ENCODE data around the gene MS4A10. TPM values are rescaled to one million over a fixed set of nuclear protein-coding genes. Genes with fewer than 3 reads are reported as not detected.

The MS4A10 gene
- total RNA-seq, 2 experiments from 2014 or later = not detected

DNA sequence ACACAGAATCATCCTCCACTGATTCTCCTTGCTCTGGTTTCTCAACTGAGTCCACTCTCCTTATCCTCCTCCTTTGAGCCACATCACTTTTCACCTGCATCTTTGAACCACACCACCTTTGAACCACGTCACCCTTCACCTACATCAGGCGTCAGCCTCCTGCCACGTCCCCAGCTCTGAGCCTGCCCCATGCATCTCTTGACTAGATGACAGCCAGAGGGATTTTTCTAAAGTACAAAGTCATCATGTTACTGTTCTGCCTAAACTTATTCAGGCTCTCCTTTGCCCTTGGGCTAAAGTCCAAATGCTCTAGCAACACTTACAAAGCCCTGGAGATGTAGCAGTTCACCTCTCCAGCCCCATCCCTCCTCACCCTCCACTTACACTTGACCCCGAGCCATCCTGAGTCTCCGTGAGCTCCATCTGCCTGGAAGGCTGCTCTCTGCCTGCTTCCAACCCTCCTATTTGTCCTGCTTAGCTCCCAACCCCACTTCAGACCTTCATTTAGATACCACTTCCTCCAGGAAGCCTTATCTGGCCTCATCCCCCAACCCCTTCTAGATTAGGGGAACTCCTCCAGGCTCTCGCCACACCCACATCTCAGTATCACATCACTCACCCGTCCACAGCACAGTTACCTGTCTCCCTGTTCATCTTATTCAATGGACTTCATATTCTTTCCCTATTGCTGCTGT, 3.7 kb upstream of the MS4A10 start:
- ChIA-PET POLR2A (no interaction called here), CTCF (interaction anchor here (1.0 kb wide), 1 partner anchor 604 kb away, joined by 3 read pairs; no protein-coding TSS in a partner anchor)
- intact Hi-C loops (cut with micrococcal nuclease) = no loop called here
- H3K4me3 Mint-ChIP-seq = no peak overlapping the region
- H3K4me1 Mint-ChIP-seq (ENCODE audit: low read depth) = no peaks in the 10 kb centered on the region
- no peaks in the 10 kb centered on the region for H3K36me3 Mint-ChIP-seq
- no peak overlapping the region for H3K27ac Mint-ChIP-seq
- H3K27me3 Mint-ChIP-seq = no peaks in the 10 kb centered on the region
- no peaks in the 10 kb centered on the region for H3K9me3 Mint-ChIP-seq
- DNase-seq = no peak

DNA sequence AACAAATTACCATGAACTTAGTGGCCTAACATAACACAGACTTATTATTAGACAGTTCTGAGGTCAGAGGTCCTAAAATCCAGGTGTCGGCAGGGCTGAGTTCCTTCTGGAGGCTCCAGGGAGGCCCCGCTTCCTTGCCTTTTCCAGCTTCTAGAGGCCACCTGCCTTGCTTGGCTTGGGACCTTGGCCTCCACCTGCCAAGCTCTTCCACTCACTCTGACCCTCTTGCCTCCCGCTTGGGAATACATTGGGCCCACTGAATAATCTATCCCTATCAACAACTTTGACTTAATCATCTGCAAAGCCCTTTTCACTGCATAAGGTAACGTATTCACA, 3.2 kb upstream of the MS4A10 start:
- Mint-ChIP-seq H3K4me3 (no peak overlapping the region), H3K4me1 (ENCODE audit: low read depth) (no peaks in the 10 kb centered on the region), H3K36me3 (no peaks in the 10 kb centered on the region), H3K27ac (no peak overlapping the region), H3K27me3 (no peaks in the 10 kb centered on the region), H3K9me3 (no peaks in the 10 kb centered on the region)
- no peak for DNase-seq
- CTCF ChIA-PET = interaction anchor here (1.0 kb wide), 1 partner anchor 604 kb away, joined by 3 read pairs; no protein-coding TSS in a partner anchor
- intact Hi-C loops (cut with micrococcal nuclease) = no loop called here
- POLR2A ChIA-PET = no interaction called here

DNA sequence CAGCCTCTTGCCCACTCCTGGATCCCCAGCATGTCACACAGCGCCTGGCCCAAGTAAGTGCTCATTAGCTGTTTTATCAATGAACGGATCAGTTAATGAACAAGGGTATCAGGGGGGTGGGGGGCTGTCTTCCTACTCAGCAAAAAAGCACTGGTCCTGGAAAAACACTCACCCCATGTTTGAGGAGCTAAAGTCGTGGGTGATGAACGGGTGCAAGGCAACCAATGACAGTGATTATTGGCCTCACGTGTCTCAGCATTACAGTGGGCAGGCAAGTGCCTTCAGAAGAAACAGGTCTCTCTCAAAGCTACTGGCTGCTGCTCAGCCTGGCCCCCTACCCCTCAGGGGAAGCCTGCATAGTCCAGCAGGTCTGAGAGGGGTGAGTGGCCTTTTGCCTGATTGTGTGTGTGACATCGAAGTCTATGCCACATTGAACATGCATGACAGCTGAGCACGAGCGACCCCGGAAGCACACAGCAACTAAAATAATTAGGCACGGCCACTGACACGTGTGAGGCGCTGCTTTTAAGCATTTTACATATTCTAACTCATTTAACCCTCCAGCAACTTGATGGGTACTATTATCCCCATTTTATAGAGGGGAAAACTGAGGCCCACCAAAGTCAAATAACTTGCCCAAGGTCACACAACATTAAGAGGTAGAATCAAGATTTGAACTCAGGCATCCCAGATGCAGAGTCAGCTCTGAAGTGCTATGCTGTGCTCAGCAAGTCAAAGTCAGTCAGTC, 2.6 kb upstream of the MS4A10 start:
- H3K36me3 Mint-ChIP-seq = no peaks in the 10 kb centered on the region
- H3K4me3 Mint-ChIP-seq = no peak overlapping the region
- H3K27ac Mint-ChIP-seq = no peak overlapping the region
- intact Hi-C loops (cut with micrococcal nuclease) = no loop called here
- no peaks in the 10 kb centered on the region for H3K4me1 Mint-ChIP-seq (ENCODE audit: low read depth)
- no peaks in the 10 kb centered on the region for H3K9me3 Mint-ChIP-seq
- no peak for DNase-seq
- ChIA-PET CTCF (interaction anchor here (1.0 kb wide), 1 partner anchor 603 kb away, joined by 3 read pairs; no protein-coding TSS in a partner anchor), POLR2A (no interaction called here)
- no peaks in the 10 kb centered on the region for H3K27me3 Mint-ChIP-seq

DNA sequence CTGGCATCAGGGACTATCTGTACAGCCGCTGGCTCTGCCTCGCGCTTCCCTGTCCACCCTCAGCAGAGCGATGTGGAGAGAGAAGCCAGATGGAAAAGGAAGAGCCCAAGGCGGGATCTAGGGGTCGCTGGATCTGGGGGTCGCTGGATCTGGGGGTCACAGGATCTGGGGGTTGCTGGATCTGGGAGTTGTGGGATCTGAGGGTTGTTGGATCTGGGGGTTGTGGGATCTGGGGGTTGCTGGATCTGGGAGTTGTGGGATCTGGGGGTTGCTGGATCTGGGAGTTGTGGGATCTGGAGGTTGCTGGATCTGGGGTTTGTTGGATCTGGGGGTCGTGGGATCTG, 2.0 kb upstream of the MS4A10 start:
- Mint-ChIP-seq H3K4me3 (no peak overlapping the region), H3K4me1 (ENCODE audit: low read depth) (no peaks in the 10 kb centered on the region), H3K9me3 (no peaks in the 10 kb centered on the region), H3K36me3 (no peaks in the 10 kb centered on the region), H3K27ac (no peak overlapping the region), H3K27me3 (no peaks in the 10 kb centered on the region)
- DNase-seq = no peak
- intact Hi-C loops (cut with micrococcal nuclease) = no loop called here
- ChIA-PET CTCF (interaction anchor here (1.1 kb wide), 1 partner anchor 8 kb away, joined by 3 read pairs; no protein-coding TSS in a partner anchor), POLR2A (no interaction called here)

DNA sequence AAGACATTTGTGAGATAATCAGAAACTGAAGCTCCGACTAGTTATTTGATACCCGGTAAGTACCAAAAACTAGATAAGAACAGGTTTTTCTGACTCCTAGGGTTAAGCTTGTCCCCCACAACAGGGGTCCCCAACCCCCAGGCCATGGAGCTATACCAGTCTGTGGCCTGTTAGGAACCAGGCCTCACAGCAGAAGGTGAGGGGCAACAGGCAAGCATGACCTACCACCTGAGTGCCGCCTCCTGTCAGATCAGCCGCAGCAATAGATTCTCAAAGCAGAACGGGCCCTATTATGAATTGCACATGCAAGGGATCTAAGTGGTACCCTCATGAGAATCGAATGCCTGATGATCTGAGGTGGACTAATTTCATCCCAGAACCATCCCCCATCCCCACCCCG, 1.2 kb upstream of the MS4A10 start:
- no peaks in the 10 kb centered on the region for H3K27me3 Mint-ChIP-seq
- intact Hi-C loops (cut with micrococcal nuclease) = no loop called here
- H3K36me3 Mint-ChIP-seq = no peaks in the 10 kb centered on the region
- DNase-seq = no peak
- CTCF ChIA-PET = interaction anchor here (1.1 kb wide), 1 partner anchor 8 kb away, joined by 3 read pairs; no protein-coding TSS in a partner anchor
- H3K27ac Mint-ChIP-seq = no peak overlapping the region
- POLR2A ChIA-PET = no interaction called here
- no peaks in the 10 kb centered on the region for H3K9me3 Mint-ChIP-seq
- H3K4me3 Mint-ChIP-seq = no peak overlapping the region
- no peaks in the 10 kb centered on the region for H3K4me1 Mint-ChIP-seq (ENCODE audit: low read depth)

DNA sequence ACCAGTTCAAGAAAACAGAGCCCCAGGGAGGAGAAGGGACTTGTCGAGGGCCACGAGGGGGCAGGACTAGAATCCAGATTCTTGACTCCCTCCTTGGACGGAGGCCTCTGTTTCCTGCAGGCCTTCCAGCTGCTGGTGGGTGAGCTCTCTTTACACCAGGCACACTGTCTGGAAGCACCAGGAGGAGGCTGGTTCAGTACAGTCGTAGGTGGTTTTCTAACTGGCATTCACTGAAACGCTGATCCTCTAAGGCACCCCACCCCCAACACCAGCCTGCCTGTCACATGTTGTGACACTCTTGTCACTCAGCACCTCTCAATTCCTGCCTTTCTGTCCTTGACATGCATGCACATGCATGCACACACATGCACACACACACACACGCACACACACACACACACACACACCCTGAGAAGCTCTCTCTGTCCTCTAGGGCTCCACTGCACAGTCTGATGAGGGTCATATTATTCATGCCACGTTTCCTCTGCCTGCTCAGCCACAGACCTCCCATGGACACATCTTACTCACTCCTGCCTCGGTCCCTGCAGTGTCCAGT, 751 bp downstream of the MS4A10 start:
- Mint-ChIP-seq H3K4me1 (ENCODE audit: low read depth) (no peaks in the 10 kb centered on the region), H3K27ac (no peak overlapping the region), H3K36me3 (no peaks in the 10 kb centered on the region), H3K9me3 (no peaks in the 10 kb centered on the region), H3K4me3 (no peak overlapping the region), H3K27me3 (no peaks in the 10 kb centered on the region)
- intact Hi-C loops (cut with micrococcal nuclease) = no loop called here
- ChIA-PET POLR2A (no interaction called here), CTCF (interaction anchor here (1.1 to 1.4 kb wide), 2 partner anchors 10 kb away, joined by 3 to 4 read pairs; no protein-coding TSS in a partner anchor)
- no peak for DNase-seq

DNA sequence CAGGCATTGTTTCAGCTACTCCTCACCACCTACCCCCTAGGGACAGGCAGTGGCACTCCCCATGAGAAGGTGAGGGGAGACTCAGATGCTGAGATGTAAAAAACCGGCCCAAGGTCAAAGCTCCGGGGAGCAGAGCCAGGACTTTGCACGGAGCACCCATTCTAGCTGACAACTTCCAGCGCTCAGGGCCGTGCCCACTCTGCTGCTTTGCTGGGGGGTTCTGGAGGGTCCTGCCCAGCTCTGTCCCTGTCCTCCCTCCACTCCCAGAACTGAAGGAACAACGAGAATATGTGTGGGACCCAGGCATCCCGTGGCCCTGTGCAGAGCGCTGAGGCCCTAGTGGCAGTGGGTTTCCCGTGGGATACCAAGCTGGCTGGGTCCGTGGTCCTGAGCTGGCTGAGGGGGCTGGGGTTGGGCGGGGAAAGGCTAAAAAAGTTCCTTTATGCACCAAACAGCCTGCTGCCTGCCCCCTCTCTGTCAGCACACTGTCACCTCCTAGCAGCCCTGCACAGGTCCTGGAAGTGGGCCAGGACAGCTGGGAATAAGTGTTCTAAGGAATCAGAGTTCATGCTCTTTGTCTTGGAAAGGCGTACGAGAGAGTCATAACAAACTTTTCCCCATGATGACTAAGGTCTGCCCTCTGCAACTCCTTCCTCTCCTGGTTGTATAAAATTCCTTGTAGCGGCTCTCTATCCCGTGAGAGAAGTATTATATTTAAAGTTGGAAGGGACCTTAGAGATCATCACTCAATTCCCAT, 1.9 kb downstream of the MS4A10 start:
- CTCF ChIA-PET = interaction anchor here (1.1 kb wide), 1 partner anchor 11 kb away, joined by 3 read pairs; no protein-coding TSS in a partner anchor
- no peaks in the 10 kb centered on the region for H3K36me3 Mint-ChIP-seq
- no peaks in the 10 kb centered on the region for H3K4me1 Mint-ChIP-seq (ENCODE audit: low read depth)
- H3K27ac Mint-ChIP-seq = no peak overlapping the region
- H3K4me3 Mint-ChIP-seq = no peak overlapping the region
- H3K27me3 Mint-ChIP-seq = no peaks in the 10 kb centered on the region
- intact Hi-C loops (cut with micrococcal nuclease) = no loop called here
- H3K9me3 Mint-ChIP-seq = no peaks in the 10 kb centered on the region
- POLR2A ChIA-PET = no interaction called here
- DNase-seq = no peak

DNA sequence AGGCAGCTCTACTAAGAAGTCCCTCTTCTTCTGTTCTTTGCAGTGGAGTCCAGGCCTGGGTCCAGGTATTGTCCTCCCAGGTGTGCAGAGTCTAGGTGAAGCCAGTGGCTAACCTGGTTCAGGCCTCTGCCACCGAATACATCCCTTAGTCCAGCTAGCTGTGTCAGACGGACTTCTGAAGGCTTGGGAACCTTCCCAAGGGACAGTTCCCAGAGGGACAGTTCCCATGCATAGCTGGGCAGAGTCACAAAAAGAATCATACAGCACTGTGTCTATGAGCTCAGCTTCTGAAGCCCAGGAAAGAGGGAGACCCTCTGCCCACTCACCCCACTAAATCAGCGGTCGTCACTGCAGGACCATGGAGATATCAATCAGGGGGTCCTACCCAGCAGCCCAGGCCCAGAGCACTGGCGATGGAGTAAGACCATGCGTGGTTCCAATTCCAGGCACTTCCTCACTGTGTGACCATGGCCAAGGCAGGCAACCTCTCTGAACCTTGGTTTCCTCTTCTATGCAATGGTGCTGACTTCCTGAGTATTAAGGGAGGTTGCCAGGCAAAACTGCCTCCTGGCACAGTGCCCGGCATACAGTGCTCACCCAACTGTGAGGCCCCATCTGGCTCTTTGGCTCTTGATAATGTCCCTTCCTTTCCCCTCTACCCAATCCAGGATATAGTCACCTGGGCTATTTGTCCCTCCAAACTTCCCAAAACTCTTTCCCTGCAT, 3.4 kb downstream of the MS4A10 start:
- no peak for DNase-seq
- no peaks in the 10 kb centered on the region for H3K27me3 Mint-ChIP-seq
- H3K27ac Mint-ChIP-seq = no peak overlapping the region
- ChIA-PET POLR2A (no interaction called here), CTCF (interaction anchor here (1.1 kb wide), 1 partner anchor 13 kb away, joined by 3 read pairs; no protein-coding TSS in a partner anchor)
- no peak overlapping the region for H3K4me3 Mint-ChIP-seq
- no peaks in the 10 kb centered on the region for H3K4me1 Mint-ChIP-seq (ENCODE audit: low read depth)
- H3K9me3 Mint-ChIP-seq = no peaks in the 10 kb centered on the region
- H3K36me3 Mint-ChIP-seq = no peaks in the 10 kb centered on the region
- intact Hi-C loops (cut with micrococcal nuclease) = no loop called here

DNA sequence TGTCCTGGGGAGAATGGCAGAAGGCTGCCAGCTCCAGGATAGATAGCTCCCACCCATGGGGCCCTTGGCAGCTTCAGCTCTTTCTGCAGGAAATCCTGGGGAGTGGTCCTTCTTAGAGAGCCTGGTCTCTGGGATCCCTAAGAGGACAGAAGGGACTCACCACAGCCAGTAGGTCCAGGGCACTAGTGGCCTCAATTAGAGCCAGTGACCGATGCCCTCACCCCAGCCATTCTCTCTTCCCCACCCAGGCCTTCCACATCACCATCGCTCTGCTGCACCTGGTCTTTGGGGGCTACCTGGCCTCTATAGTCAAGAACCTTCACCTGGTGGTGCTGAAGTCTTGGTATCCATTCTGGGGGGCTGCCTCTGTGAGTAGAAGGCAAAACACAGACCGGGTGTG, 5.6 kb downstream of the MS4A10 start:
- CTCF ChIA-PET = interaction anchor here (0.7 kb wide), 1 partner anchor 37 kb away, joined by 4 read pairs; no protein-coding TSS in a partner anchor
- Mint-ChIP-seq H3K27me3 (no peaks in the 10 kb centered on the region), H3K4me3 (no peak overlapping the region), H3K36me3 (no peaks in the 10 kb centered on the region), H3K9me3 (no peaks in the 10 kb centered on the region), H3K4me1 (ENCODE audit: low read depth) (no peaks in the 10 kb centered on the region), H3K27ac (no peak overlapping the region)
- no peak for DNase-seq
- intact Hi-C loops (cut with micrococcal nuclease) = no loop called here
- POLR2A ChIA-PET = no interaction called here

DNA sequence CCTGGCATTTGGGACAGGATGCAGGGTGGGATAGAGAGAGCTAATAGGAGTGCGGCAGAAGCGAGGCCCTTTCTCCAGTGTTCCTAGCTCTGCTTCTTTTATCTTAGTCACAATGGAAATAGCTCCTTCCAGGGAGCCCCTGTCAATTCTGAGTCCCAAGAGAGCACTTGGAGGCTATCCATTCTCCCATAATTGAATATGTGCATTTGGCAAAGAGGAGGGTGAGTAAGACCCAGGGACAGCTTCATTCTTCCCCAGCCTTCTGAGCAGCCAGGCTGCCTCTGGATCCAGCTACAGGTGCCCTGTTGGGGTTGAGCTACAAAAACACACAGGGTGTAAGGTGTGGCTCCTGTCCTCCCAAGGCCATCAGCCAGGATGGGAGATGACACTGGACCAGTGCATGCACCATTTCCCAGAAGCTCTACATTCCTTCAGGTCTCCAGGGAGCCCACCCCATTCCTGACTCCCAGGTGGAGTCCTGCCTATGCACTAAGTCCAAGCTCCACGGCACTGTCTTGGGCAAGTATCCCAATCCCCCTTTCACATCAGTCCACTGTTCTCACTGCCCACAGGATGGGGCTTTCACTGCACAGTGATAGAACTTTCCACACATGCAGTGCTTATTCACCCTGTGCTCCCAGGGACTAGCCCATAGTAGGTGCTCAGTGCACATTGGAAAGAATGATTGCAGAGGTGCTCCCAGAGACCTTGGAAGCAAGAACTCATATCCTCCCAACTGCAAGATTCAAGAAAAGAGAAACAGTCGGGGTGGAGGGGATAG, 6.2 kb downstream of the MS4A10 start:
- Mint-ChIP-seq H3K27me3 (no peaks in the 10 kb centered on the region), H3K4me1 (ENCODE audit: low read depth) (no peaks in the 10 kb centered on the region), H3K9me3 (no peaks in the 10 kb centered on the region), H3K4me3 (no peak overlapping the region), H3K36me3 (no peaks in the 10 kb centered on the region), H3K27ac (no peak overlapping the region)
- ChIA-PET CTCF (interaction anchor here (0.7 kb wide), 1 partner anchor 36 kb away, joined by 4 read pairs; no protein-coding TSS in a partner anchor), POLR2A (no interaction called here)
- intact Hi-C loops (cut with micrococcal nuclease) = no loop called here
- DNase-seq = no peak

DNA sequence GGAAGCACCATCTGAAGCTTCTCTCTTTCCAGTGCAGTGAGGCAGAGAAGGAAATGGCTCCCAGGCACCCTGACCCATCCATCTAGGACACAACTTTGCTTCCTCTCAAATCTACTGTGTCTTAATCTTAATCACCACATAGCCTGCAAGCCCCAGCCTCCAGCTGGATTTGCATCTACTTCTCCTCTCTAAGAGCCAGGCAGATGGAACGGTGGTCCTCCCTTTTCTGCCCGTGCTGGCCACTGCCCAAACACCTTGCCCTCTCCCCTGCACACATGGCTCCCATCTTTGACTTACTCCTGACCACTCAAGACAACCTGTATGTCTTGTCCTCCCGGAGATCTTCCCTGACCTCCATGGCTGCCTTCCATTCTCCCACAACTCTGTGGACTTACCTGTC, 7.4 kb downstream of the MS4A10 start:
- Mint-ChIP-seq H3K9me3 (no peaks in the 10 kb centered on the region), H3K4me3 (no peak overlapping the region), H3K36me3 (no peaks in the 10 kb centered on the region), H3K27ac (no peak overlapping the region), H3K27me3 (no peaks in the 10 kb centered on the region), H3K4me1 (ENCODE audit: low read depth) (no peaks in the 10 kb centered on the region)
- no peak for DNase-seq
- ChIA-PET CTCF (no interaction called here), POLR2A (no interaction called here)
- intact Hi-C loops (cut with micrococcal nuclease) = no loop called here
